Breast epithelium (tissue), 4 donors: ENCODE results near the gene KMO. TPM values are rescaled to one million over a fixed set of nuclear protein-coding genes. Genes with fewer than 3 reads are reported as not detected.

Experiments
- DNase-seq, 2 donors: peaks; one replicate each; pipeline ENCODE4 v3.0.0-alpha.2; 2019; ENCODE audit warnings: low spot score in 2 of 2
- H3K27ac ChIP-seq, 2 donors: fragments of 200-600 bp; sonication (generic) in 1 of 2; one replicate each; pipeline ENCODE4 v1.5.1; 2016 to 2019; ENCODE audit warnings: mild to moderate bottlenecking in 1 of 2
- H3K27me3 ChIP-seq, 2 donors: fragments of 200-600 bp; sonication (generic) in 1 of 2; one replicate each; pipeline versions ENCODE4 v1.5.1 to v1.6.0; 2017 to 2019; ENCODE audit warnings: control low read depth in 1 of 2, mild to moderate bottlenecking in 1 of 2
- H3K36me3 ChIP-seq: fragments of 200-600 bp; one replicate; pipeline ENCODE4 v1.5.1; 2019
- H3K4me1 ChIP-seq, 2 donors: fragments of 200-600 bp; sonication (generic); one replicate each; pipeline ENCODE4 v1.5.1; 2016 to 2019; ENCODE audit warnings: control low read depth in 1 of 2
- H3K4me3 ChIP-seq, 3 donors: fragments of 200-600 bp; sonication (generic); 1 replicate in 2 of 3; 2 replicates in 1 of 3; pipeline ENCODE4 v1.5.1; 2016 to 2019; ENCODE audit warnings: mild to moderate bottlenecking in 3 of 3, moderate library complexity in 2 of 3
- H3K9me3 ChIP-seq, 2 donors: fragments of 200-600 bp; sonication (generic) in 1 of 2; one replicate each; pipeline ENCODE4 v1.5.1; 2016 to 2019; ENCODE audit warnings: control low read depth in 1 of 2
- CTCF ChIP-seq, 3 donors: fragments of 450-650 bp; IDR thresholded peaks; one replicate each; pipeline ENCODE4 v1.5.1; 2016 to 2017; ENCODE audit warnings: antibody characterized with exemption in 3 of 3, mild to moderate bottlenecking in 3 of 3, moderate library complexity in 3 of 3
- POLR2A ChIP-seq: fragments of 450-650 bp; IDR thresholded peaks from one replicate; pipeline ENCODE4 v1.6.1; 2016; ENCODE audit warnings: antibody characterized with exemption, mild to moderate bottlenecking, moderate library complexity
- POLR2AphosphoS5 ChIP-seq, 3 donors: sonication (generic); formaldehyde crosslinking; IDR thresholded peaks; one replicate each; pipeline ENCODE4 v1.6.1; 2017; ENCODE audit warnings: antibody characterized with exemption in 3 of 3
- intact Hi-C: fragments of 100-400 bp; cut with DNase I; formaldehyde crosslinking; loops from one replicate; pipeline ENCODE4 v1.15.1; 2023; ENCODE audit warnings: low total_unique reads
- total RNA-seq, 3 donors: library from RNA; depleted of rRNA; stranded (reverse); fragments of >200 nt; gene quantifications; one replicate each; pipeline ENCODE4 v1.1.0, GENCODE V29; 2016

Gene KMO
- total RNA-seq, 3 donors from 2014 or later, result 1.1 to 4.3 (median 1.9) TPM

GRCh38 chr1:241536304-241536703 lies 4.1 kb downstream of the KMO start:
- intact Hi-C loops, result no loop called here

GRCh38 chr1:241536969-241537368 lies 4.8 kb downstream of the KMO start:
- intact Hi-C loops, result no loop called here
- Histone ChIP-seq H3K27ac (no peak overlapping the region), H3K4me1 (no peaks in the 10 kb centered on the region), H3K4me3 (no peak overlapping the region), H3K27me3 (no peaks in the 10 kb centered on the region), H3K36me3 (no peaks in the 10 kb centered on the region), H3K9me3 (no peaks in the 10 kb centered on the region)
- no peak for DNase-seq
- TF ChIP-seq POLR2AphosphoS5 (IDR thresholded peaks at IDR 0.05) (no peak), POLR2A (no peak), CTCF (IDR thresholded peaks at IDR 0.05) (no peak)

More at GRCh38 chr1:241536304-241536703, 4.1 kb downstream of the KMO start:
- Histone ChIP-seq H3K4me3 (no peak overlapping the region), H3K9me3 (no peaks in the 10 kb centered on the region), H3K27ac (no peak overlapping the region), H3K36me3 (no peaks in the 10 kb centered on the region), H3K27me3 (no peaks in the 10 kb centered on the region), H3K4me1 (no peaks in the 10 kb centered on the region)
- TF ChIP-seq POLR2AphosphoS5 (IDR thresholded peaks at IDR 0.05), result no peak
- no peak for TF ChIP-seq CTCF (IDR thresholded peaks at IDR 0.05)
- TF ChIP-seq POLR2A, result no peak
- DNase-seq, result no peak

GRCh38 chr1:241542199-241542907 lies 10.2 kb downstream of the KMO start:
- Histone ChIP-seq H3K4me3 (no peak overlapping the region), H3K4me1 (no peaks in the 10 kb centered on the region), H3K9me3 (no peaks in the 10 kb centered on the region), H3K27me3 (no peaks in the 10 kb centered on the region), H3K27ac (peak overlapping the region; percentile 12 to 43), H3K36me3 (no peaks in the 10 kb centered on the region)
- TF ChIP-seq POLR2AphosphoS5 (IDR thresholded peaks at IDR 0.05) (no peak), CTCF (IDR thresholded peaks at IDR 0.05) (no peak), POLR2A (no peak)
- DNase-seq, result no peak
- intact Hi-C loops, result no loop called here

- Histone ChIP-seq H3K4me3 (no peak overlapping the region), H3K36me3 (no peaks in the 10 kb centered on the region), H3K27ac (no peak overlapping the region), H3K4me1 (no peaks in the 10 kb centered on the region), H3K27me3 (no peaks in the 10 kb centered on the region), H3K9me3 (no peaks in the 10 kb centered on the region)
- no peak for TF ChIP-seq CTCF (IDR thresholded peaks at IDR 0.05)
- TF ChIP-seq POLR2AphosphoS5 (IDR thresholded peaks at IDR 0.05), result no peak
- TF ChIP-seq POLR2A, result no peak
- intact Hi-C loops, result no loop called here
- no peak for DNase-seq
Observed at GRCh38 chr1:241548008-241548407, 15.8 kb downstream of the KMO start.

- no peak for DNase-seq
- H3K27me3 ChIP-seq, result no peaks in the 10 kb centered on the region
- H3K27ac ChIP-seq, result no peak overlapping the region
- no peak overlapping the region for H3K4me3 ChIP-seq
- intact Hi-C loops, result no loop called here
- TF ChIP-seq CTCF (IDR thresholded peaks at IDR 0.05) (no peak), POLR2AphosphoS5 (IDR thresholded peaks at IDR 0.05) (no peak), POLR2A (no peak)
- no peaks in the 10 kb centered on the region for H3K36me3 ChIP-seq
- H3K9me3 ChIP-seq, result no peaks in the 10 kb centered on the region
- H3K4me1 ChIP-seq, result no peaks in the 10 kb centered on the region
Observed at GRCh38 chr1:241550318-241550717, 18.1 kb downstream of the KMO start.
